Measurements from ENCODE around the gene HNRNPA2B1. TPM values are rescaled to one million over a fixed set of nuclear protein-coding genes. Genes with fewer than 3 reads are reported as not detected.

Gene HNRNPA2B1
- total and polyA plus RNA-seq, 7 donors, result 141 to 885 (median 208) TPM

GRCh38 chr7:26160896-26161295, 39.6 kb downstream of the HNRNPA2B1 start:
- intact Hi-C loops (cut with DNase I), result no loop called here
- Histone ChIP-seq H3K27ac (no peak overlapping the region), H3K36me3 (no peaks in the 10 kb centered on the region), H3K27me3 (peaks cover 0 to 7% (median 0%) of the 10 kb centered on the region in 3 donors), H3K4me3 (no peak overlapping the region), H3K9me3 (peaks cover 0 to 5% (median 0%) of the 10 kb centered on the region in 4 donors), H3K4me1 (no peaks in the 10 kb centered on the region)
- no peak for DNase-seq
- TF ChIP-seq POLR2AphosphoS5 (IDR thresholded peaks at IDR 0.05), result no peak
- no peak for TF ChIP-seq EP300 (IDR thresholded peaks at IDR 0.05)
- TF ChIP-seq POLR2A (IDR thresholded peaks at IDR 0.05), result no peak
- TF ChIP-seq CTCF (IDR thresholded peaks at IDR 0.05), result no peak
- 43 to 77% methylated on average over 2 of the region's 2 CpGs for WGBS, 2 donors

GRCh38 chr7:26159243-26159642, 41.3 kb downstream of the HNRNPA2B1 start:
- H3K4me3 ChIP-seq, result no peak overlapping the region
- intact Hi-C loops (cut with DNase I), result no loop called here

GRCh38 chr7:26157520-26158105, 42.9 kb downstream of the HNRNPA2B1 start:
- 24 to 69% methylated on average over 4 of the region's 4 CpGs for WGBS, 2 donors
- Histone ChIP-seq H3K36me3 (no peaks in the 10 kb centered on the region), H3K4me3 (no peak overlapping the region), H3K4me1 (peaks cover 0 to 7% (median 5%) of the 10 kb centered on the region in 4 donors), H3K27ac (no peak overlapping the region), H3K9me3 (no peaks in the 10 kb centered on the region), H3K27me3 (peaks cover 9 to 26% (median 15%) of the 10 kb centered on the region in 3 donors)
- DNase-seq, result no peak
- intact Hi-C loops (cut with DNase I), result no loop called here
- TF ChIP-seq POLR2A (IDR thresholded peaks at IDR 0.05) (no peak), CTCF (IDR thresholded peaks at IDR 0.05) (no peak), EP300 (IDR thresholded peaks at IDR 0.05) (no peak), POLR2AphosphoS5 (IDR thresholded peaks at IDR 0.05) (no peak)

More at GRCh38 chr7:26159243-26159642, 41.3 kb downstream of the HNRNPA2B1 start:
- no peaks in the 10 kb centered on the region for H3K4me1 ChIP-seq
- no peak for DNase-seq
- WGBS, 2 donors, result 32 to 74% methylated on average over 2 of the region's 2 CpGs
- TF ChIP-seq CTCF (IDR thresholded peaks at IDR 0.05), result no peak
- no peak for TF ChIP-seq POLR2AphosphoS5 (IDR thresholded peaks at IDR 0.05)
- no peak for TF ChIP-seq EP300 (IDR thresholded peaks at IDR 0.05)
- TF ChIP-seq POLR2A (IDR thresholded peaks at IDR 0.05), result no peak
- H3K27ac ChIP-seq, result no peak overlapping the region
- peaks cover 0 to 5% (median 0%) of the 10 kb centered on the region in 4 donors for H3K9me3 ChIP-seq
- peaks cover 1 to 10% (median 1%) of the 10 kb centered on the region in 3 donors for H3K27me3 ChIP-seq
- no peaks in the 10 kb centered on the region for H3K36me3 ChIP-seq

GRCh38 chr7:26156451-26157420, 43.8 kb downstream of the HNRNPA2B1 start:
- 59 to 65% methylated on average over 20 of the region's 20 CpGs for WGBS, 2 donors
- H3K36me3 ChIP-seq, result no peaks in the 10 kb centered on the region
- TF ChIP-seq CTCF (IDR thresholded peaks at IDR 0.05), result no peak
- TF ChIP-seq EP300 (IDR thresholded peaks at IDR 0.05), result no peak
- TF ChIP-seq POLR2AphosphoS5 (IDR thresholded peaks at IDR 0.05), result no peak
- no peak for TF ChIP-seq POLR2A (IDR thresholded peaks at IDR 0.05)
- H3K4me1 ChIP-seq, result peaks cover 0 to 16% (median 12%) of the 10 kb centered on the region in 4 donors
- no peak overlapping the region for H3K4me3 ChIP-seq
- no peaks in the 10 kb centered on the region for H3K9me3 ChIP-seq
- H3K27ac ChIP-seq, result no peak overlapping the region
- intact Hi-C loops (cut with DNase I), result no loop called here
- H3K27me3 ChIP-seq, result peaks cover 18 to 35% (median 24%) of the 10 kb centered on the region in 3 donors
- no peak for DNase-seq

All from sigmoid colon (tissue), 7 donors.